GM13976 (cell line): ENCODE results near the gene RNF157.
A peak's percentile ranks its signal among the peaks of the same experiment; 100 is the strongest.
"Not testable (repeated sequence)": the region's sequence is repeated elsewhere in the genome, so short reads cannot be mapped to it uniquely, and the experiment has no call there.

ENCODE experiments used
- DNase-seq: peaks from one replicate; pipeline ENCODE4 v3.0.0; 2012; ENCODE audit warnings: low spot score
- CTCF ChIP-seq: IDR thresholded peaks from 2 replicates; pipeline ENCODE4 v1.5.1; 2012; ENCODE audit warnings: borderline replicate concordance, mild to moderate bottlenecking; ENCODE audit not compliant: insufficient read depth; ENCODE audit errors: extremely low read depth, missing control alignments, control extremely low read depth
- in situ Hi-C: fragments of 300-500 bp; cut with MboI; formaldehyde crosslinking; loops from one replicate; pipeline ENCODE4 v1.12.0; 2022; ENCODE audit warnings: low sequenced_read_pairs, mixed read lengths, inconsistent platforms; ENCODE audit not compliant: unreplicated experiment

RNF157 gene

GRCh38 chr17:76270127-76270592 lies 29.9 kb upstream of the RNF157 start:
- DNase-seq, result peak; percentile 54
- in situ Hi-C loops, result no loop called here
- TF ChIP-seq CTCF, result no peak

GRCh38 chr17:76268991-76269981 lies 29.0 kb upstream of the RNF157 start:
- in situ Hi-C loops, result loop anchor here (5.0 kb wide), 1 partner anchor 82 kb away; no protein-coding TSS in a partner anchor
- no peak for DNase-seq
- no peak for TF ChIP-seq CTCF

GRCh38 chr17:76268015-76268749 lies 27.9 kb upstream of the RNF157 start:
- TF ChIP-seq CTCF, result no peak
- DNase-seq, result peak; percentile 69
- in situ Hi-C loops, result loop anchor here (5.0 kb wide), 1 partner anchor 81 kb away; no protein-coding TSS in a partner anchor

- not testable (repeated sequence) for DNase-seq
- in situ Hi-C loops, result loop anchor here (5.0 kb wide), 1 partner anchor 80 kb away; no protein-coding TSS in a partner anchor
These were observed 27.3 kb upstream of the RNF157 start for GRCh38 chr17:76267581-76268001.

- TF ChIP-seq CTCF, result no peak
- in situ Hi-C loops, result loop anchor here (5.0 kb wide), 1 partner anchor 80 kb away; no protein-coding TSS in a partner anchor
- DNase-seq, result no peak
These were observed 26.8 kb upstream of the RNF157 start for GRCh38 chr17:76267051-76267576.

- no peak for TF ChIP-seq CTCF
- in situ Hi-C loops, result loop anchor here (5.0 kb wide), 1 partner anchor 79 kb away; no protein-coding TSS in a partner anchor
- no peak for DNase-seq
These were observed 26.1 kb upstream of the RNF157 start for GRCh38 chr17:76266244-76266938.
